ENCODE results near the gene NACC1.

The NACC1 gene

GRCh38 chr19:13155472-13156359, 37.7 kb downstream of the NACC1 start (continued):
- TF ChIP-seq PATZ1 (tag by site-specific recombination; IDR thresholded peaks at IDR 0.05) (peak; percentile 33; the same call in 1 of the 2 replicates), ZNF596 (tag by site-specific recombination; IDR thresholded peaks at IDR 0.05) (no peak), ZNF350 (tag by site-specific recombination; IDR thresholded peaks at IDR 0.05) (no peak), ZNF341 (tag by site-specific recombination; IDR thresholded peaks at IDR 0.05; ENCODE audit: low read depth) (peak; percentile 40; the same call in 1 of the 2 replicates), ZNF211 (tag by site-specific recombination; IDR thresholded peaks at IDR 0.05; ENCODE audit: low read depth) (no peak), ZNF184 (tag by site-specific recombination; IDR thresholded peaks at IDR 0.05) (no peak), YY2 (tag by site-specific recombination; IDR thresholded peaks at IDR 0.05) (no peak), GLIS2 (tag by site-specific recombination; IDR thresholded peaks at IDR 0.05) (peak; percentile 32; the same call in 1 of the 2 replicates), ZNF747 (tag by site-specific recombination; IDR thresholded peaks at IDR 0.05) (no peak), ZNF280D (tag by site-specific recombination; IDR thresholded peaks at IDR 0.05) (no peak), ZNF76 (tag by site-specific recombination; IDR thresholded peaks at IDR 0.05; ENCODE audit: borderline replicate concordance, low read depth) (peak; percentile 45; the same call in 1 of the 2 replicates), GLIS1 (tag by site-specific recombination; IDR thresholded peaks at IDR 0.05) (peak; percentile 11; the same call in 1 of the 2 replicates), PBX3 (CRISPR knock-in tag; IDR thresholded peaks at IDR 0.05) (no peak; the same call in 1 of the 2 replicates), RBAK (tag by site-specific recombination; IDR thresholded peaks at IDR 0.05) (no peak), KLF17 (tag by site-specific recombination; IDR thresholded peaks at IDR 0.05) (peak; percentile 53; the same call in 1 of the 2 replicates)
- TF ChIP-seq, protein P1, sequence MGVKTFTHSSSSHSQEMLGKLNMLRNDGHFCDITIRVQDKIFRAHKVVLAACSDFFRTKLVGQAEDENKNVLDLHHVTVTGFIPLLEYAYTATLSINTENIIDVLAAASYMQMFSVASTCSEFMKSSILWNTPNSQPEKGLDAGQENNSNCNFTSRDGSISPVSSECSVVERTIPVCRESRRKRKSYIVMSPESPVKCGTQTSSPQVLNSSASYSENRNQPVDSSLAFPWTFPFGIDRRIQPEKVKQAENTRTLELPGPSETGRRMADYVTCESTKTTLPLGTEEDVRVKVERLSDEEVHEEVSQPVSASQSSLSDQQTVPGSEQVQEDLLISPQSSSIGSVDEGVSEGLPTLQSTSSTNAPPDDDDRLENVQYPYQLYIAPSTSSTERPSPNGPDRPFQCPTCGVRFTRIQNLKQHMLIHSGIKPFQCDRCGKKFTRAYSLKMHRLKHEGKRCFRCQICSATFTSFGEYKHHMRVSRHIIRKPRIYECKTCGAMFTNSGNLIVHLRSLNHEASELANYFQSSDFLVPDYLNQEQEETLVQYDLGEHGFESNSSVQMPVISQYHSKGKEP (tag by site-specific recombination; IDR thresholded peaks at IDR 0.05), result 0 out of 2 replicates have a peak, but pooled peaks have one; percentile 8

DNA sequence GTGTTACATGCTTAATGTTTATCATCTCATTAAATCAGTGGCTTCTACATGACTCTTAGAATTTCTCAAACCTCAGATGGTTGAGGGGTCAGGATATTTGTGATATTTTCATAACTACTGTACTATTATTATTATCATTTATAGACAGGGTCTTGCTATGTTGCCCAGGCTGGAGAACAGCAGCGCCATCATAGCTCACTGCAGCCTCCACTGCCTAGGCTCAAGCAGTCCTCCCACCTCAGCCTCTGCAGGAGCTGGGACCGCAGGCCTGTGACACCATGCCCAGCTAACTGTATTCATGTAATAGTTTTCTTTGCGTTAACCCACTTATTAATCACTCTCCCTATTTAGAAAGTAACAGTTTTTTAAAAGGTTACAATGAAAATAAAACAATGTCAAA, 41.6 kb downstream of the NACC1 start:
- CTCF ChIA-PET, result interaction anchor here (0.6 to 0.7 kb wide), 2 partner anchors 52 to 156 kb away, joined by 3 read pairs; no protein-coding TSS in a partner anchor
- Histone ChIP-seq H3K4me1 (ENCODE audit: control insufficient read depth, insufficient read depth, low read length) (peaks cover 19% of the 10 kb centered on the region), H3K9me3 (ENCODE audit: control insufficient read depth, insufficient read depth, low read depth, low read length) (no peaks in the 10 kb centered on the region), H3K27ac (ENCODE audit: extremely low read depth, low read depth, low read length) (no peak overlapping the region), H3K4me3 (ENCODE audit: low read depth, low read length) (no peak overlapping the region), H3K36me3 (ENCODE audit: control insufficient read depth in 2 of 2, insufficient read depth in 1 of 2, low read length in 2 of 2) (no peaks in the 10 kb centered on the region)
- TF ChIP-seq, protein P2, sequence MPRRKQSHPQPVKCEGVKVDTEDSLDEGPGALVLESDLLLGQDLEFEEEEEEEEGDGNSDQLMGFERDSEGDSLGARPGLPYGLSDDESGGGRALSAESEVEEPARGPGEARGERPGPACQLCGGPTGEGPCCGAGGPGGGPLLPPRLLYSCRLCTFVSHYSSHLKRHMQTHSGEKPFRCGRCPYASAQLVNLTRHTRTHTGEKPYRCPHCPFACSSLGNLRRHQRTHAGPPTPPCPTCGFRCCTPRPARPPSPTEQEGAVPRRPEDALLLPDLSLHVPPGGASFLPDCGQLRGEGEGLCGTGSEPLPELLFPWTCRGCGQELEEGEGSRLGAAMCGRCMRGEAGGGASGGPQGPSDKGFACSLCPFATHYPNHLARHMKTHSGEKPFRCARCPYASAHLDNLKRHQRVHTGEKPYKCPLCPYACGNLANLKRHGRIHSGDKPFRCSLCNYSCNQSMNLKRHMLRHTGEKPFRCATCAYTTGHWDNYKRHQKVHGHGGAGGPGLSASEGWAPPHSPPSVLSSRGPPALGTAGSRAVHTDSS (tag by site-specific recombination; IDR thresholded peaks at IDR 0.05), result no peak
- peak; percentile 83 for TF ChIP-seq ZNF121 (tag by site-specific recombination; IDR thresholded peaks at IDR 0.05)
- POLR2A ChIA-PET, result no interaction called here
